Tibial nerve (tissue), 4 donors: ENCODE measurements around the gene LPXN. TPM values are rescaled to one million over a fixed set of nuclear protein-coding genes. Genes with fewer than 3 reads are reported as not detected.

Source experiments
- DNase-seq, 2 donors: peaks; one replicate each; pipeline ENCODE4 v3.0.0-alpha.2; 2019; ENCODE audit warnings: low spot score in 2 of 2
- H3K27ac ChIP-seq, 4 donors: fragments of 200-600 bp; sonication (generic) in 3 of 4; one replicate each; pipeline ENCODE4 v1.5.1; 2017 to 2019; ENCODE audit warnings: mild to moderate bottlenecking in 1 of 4
- H3K27me3 ChIP-seq, 2 donors: fragments of 200-600 bp; sonication (generic) in 1 of 2; one replicate each; pipeline versions ENCODE4 v1.5.1 to v1.6.0; 2017 to 2019
- H3K36me3 ChIP-seq, 3 donors: fragments of 200-600 bp; sonication (generic); one replicate each; pipeline ENCODE4 v1.5.1; 2018 to 2019
- H3K4me1 ChIP-seq, 4 donors: fragments of 200-600 bp; sonication (generic) in 3 of 4; one replicate each; pipeline ENCODE4 v1.5.1; 2017 to 2019
- H3K4me3 ChIP-seq, 4 donors: fragments of 200-600 bp; sonication (generic) in 3 of 4; one replicate each; pipeline ENCODE4 v1.5.1; 2017 to 2019; ENCODE audit warnings: mild to moderate bottlenecking in 1 of 4, moderate library complexity in 1 of 4
- H3K9me3 ChIP-seq, 4 donors: fragments of 200-600 bp; sonication (generic) in 3 of 4; one replicate each; pipeline ENCODE4 v1.5.1; 2017 to 2019
- CTCF ChIP-seq, 5 experiments: fragments of 200-600 bp in 3 of 5; fragments of 450-650 bp in 2 of 5; sonication (generic) in 3 of 5; IDR thresholded peaks; one replicate each; pipeline ENCODE4 v1.5.1; 2016 to 2019; ENCODE audit warnings: antibody characterized with exemption in 5 of 5, mild to moderate bottlenecking in 3 of 5, moderate library complexity in 2 of 5
- EP300 ChIP-seq, 2 donors: sonication (generic); formaldehyde crosslinking; IDR thresholded peaks; one replicate each; pipeline ENCODE4 v1.6.1; 2017; ENCODE audit warnings: antibody characterized with exemption in 2 of 2, mild to moderate bottlenecking in 1 of 2
- POLR2A ChIP-seq, 2 donors: fragments of 450-650 bp; IDR thresholded peaks; one replicate each; pipeline ENCODE4 v1.6.1; 2017; ENCODE audit warnings: antibody characterized with exemption in 2 of 2, mild to moderate bottlenecking in 2 of 2, moderate library complexity in 2 of 2
- WGBS, 2 donors: methylation state at CpG; one replicate each; pipeline ENCODE4 v1.1.5; 2018; 5-methylcytosine and 5-hydroxymethylcytosine counted together
- total RNA-seq, 4 donors: library from RNA; depleted of rRNA; stranded (reverse); fragments of >200 nt; gene quantifications; one replicate each; pipeline ENCODE4 v1.1.0, GENCODE V29; 2016

Gene LPXN
- total RNA-seq, 4 donors from 2014 or later, result 10.3 to 13.2 (median 11.9) TPM

GRCh38 chr11:58616594-58616993, 40.9 kb upstream of the LPXN start:
- Histone ChIP-seq H3K27me3 (no peaks in the 10 kb centered on the region), H3K27ac (peak overlapping the region in 3 of 4 donors; percentile 12 to 69 (median 32)), H3K4me1 (peaks cover 0 to 37% (median 2%) of the 10 kb centered on the region in 4 donors), H3K9me3 (no peaks in the 10 kb centered on the region), H3K4me3 (no peak overlapping the region), H3K36me3 (peaks cover 9 to 92% (median 17%) of the 10 kb centered on the region in 3 donors)
- WGBS, 2 donors, result 50 to 63% methylated on average over 4 of the region's 4 CpGs
- TF ChIP-seq POLR2A (IDR thresholded peaks at IDR 0.05) (no peak), EP300 (IDR thresholded peaks at IDR 0.05) (no peak), CTCF (IDR thresholded peaks at IDR 0.05) (no peak)
- peak in 1 of 2 donors; percentile 46 for DNase-seq

- H3K36me3 ChIP-seq, result peaks cover 9 to 98% (median 17%) of the 10 kb centered on the region in 3 donors
These were observed 39.9 kb upstream of the LPXN start for GRCh38 chr11:58615559-58615958.

GRCh38 chr11:58613228-58613627, 37.6 kb upstream of the LPXN start:
- Histone ChIP-seq H3K27me3 (no peaks in the 10 kb centered on the region), H3K9me3 (no peaks in the 10 kb centered on the region), H3K4me1 (peaks cover 0 to 13% (median 0%) of the 10 kb centered on the region in 4 donors), H3K36me3 (peaks cover 9 to 83% (median 17%) of the 10 kb centered on the region in 3 donors), H3K27ac (no peak overlapping the region), H3K4me3 (no peak overlapping the region)
- no peak for DNase-seq
- 88 to 96% methylated on average over 2 of the region's 2 CpGs for WGBS, 2 donors
- TF ChIP-seq EP300 (IDR thresholded peaks at IDR 0.05), result no peak
- no peak for TF ChIP-seq CTCF (IDR thresholded peaks at IDR 0.05)
- no peak for TF ChIP-seq POLR2A (IDR thresholded peaks at IDR 0.05)

More at GRCh38 chr11:58615559-58615958, 39.9 kb upstream of the LPXN start:
- Histone ChIP-seq H3K27ac (peak overlapping the region in 2 of 4 donors; percentile 12 to 69), H3K9me3 (no peaks in the 10 kb centered on the region), H3K4me1 (peaks cover 0 to 37% (median 2%) of the 10 kb centered on the region in 4 donors), H3K4me3 (no peak overlapping the region), H3K27me3 (no peaks in the 10 kb centered on the region)
- no peak for TF ChIP-seq POLR2A (IDR thresholded peaks at IDR 0.05)
- TF ChIP-seq CTCF (IDR thresholded peaks at IDR 0.05), result no peak
- no peak for TF ChIP-seq EP300 (IDR thresholded peaks at IDR 0.05)
- 89 to 94% methylated on average over 1 of the region's 1 CpG for WGBS, 2 donors
- DNase-seq, result no peak

GRCh38 chr11:58609723-58610122, 34.1 kb upstream of the LPXN start:
- Histone ChIP-seq H3K27ac (no peak overlapping the region), H3K36me3 (peaks cover 5 to 50% (median 6%) of the 10 kb centered on the region in 3 donors), H3K9me3 (no peaks in the 10 kb centered on the region), H3K4me1 (peaks cover 0 to 12% (median 5%) of the 10 kb centered on the region in 4 donors), H3K4me3 (no peak overlapping the region), H3K27me3 (no peaks in the 10 kb centered on the region)
- no peak for DNase-seq
- 89 to 90% methylated on average over 8 of the region's 8 CpGs for WGBS, 2 donors
- TF ChIP-seq CTCF (IDR thresholded peaks at IDR 0.05) (no peak), POLR2A (IDR thresholded peaks at IDR 0.05) (no peak), EP300 (IDR thresholded peaks at IDR 0.05) (no peak)

GRCh38 chr11:58608331-58608730, 32.7 kb upstream of the LPXN start:
- Histone ChIP-seq H3K27ac (no peak overlapping the region), H3K9me3 (no peaks in the 10 kb centered on the region), H3K27me3 (no peaks in the 10 kb centered on the region), H3K36me3 (peaks cover 2 to 36% (median 4%) of the 10 kb centered on the region in 3 donors), H3K4me1 (peaks cover 0 to 12% (median 5%) of the 10 kb centered on the region in 4 donors), H3K4me3 (no peak overlapping the region)
- TF ChIP-seq POLR2A (IDR thresholded peaks at IDR 0.05), result no peak
- no peak for TF ChIP-seq CTCF (IDR thresholded peaks at IDR 0.05)
- TF ChIP-seq EP300 (IDR thresholded peaks at IDR 0.05), result no peak
- no peak for DNase-seq
- WGBS, 2 donors, result 83 to 94% methylated on average over 5 of the region's 5 CpGs
